ENCODE results near the gene OSCAR.

The OSCAR gene

GRCh38 chr19:54129617-54129996 lies 29.0 kb upstream of the OSCAR start:
- TF ChIP-seq SIN3A (IDR thresholded peaks at IDR 0.05; ENCODE audit: borderline replicate concordance, insufficient read depth, low read length) (no peak), REST (IDR thresholded peaks at IDR 0.05; ENCODE audit: insufficient read depth in 1 of 2, low read depth in 2 of 2, low read length in 2 of 2) (no peak), FOXP2 (optimal IDR thresholded peaks at IDR 0.05; ENCODE audit: borderline replicate concordance, extremely low read depth, extremely low read length, insufficient read depth) (no peak), POLR2AphosphoS5 (IDR thresholded peaks at IDR 0.05; ENCODE audit: low read depth, low read length) (no peak), TAF1 (IDR thresholded peaks at IDR 0.05; ENCODE audit: borderline replicate concordance, insufficient read depth, low read length) (no peak)

GRCh38 chr19:54128796-54129616 lies 28.4 kb upstream of the OSCAR start:
- no peak for TF ChIP-seq TAF1 (IDR thresholded peaks at IDR 0.05; ENCODE audit: borderline replicate concordance, insufficient read depth, low read length)
- TF ChIP-seq SIN3A (IDR thresholded peaks at IDR 0.05; ENCODE audit: borderline replicate concordance, insufficient read depth, low read length), result no peak
- TF ChIP-seq POLR2AphosphoS5 (IDR thresholded peaks at IDR 0.05; ENCODE audit: low read depth, low read length), result no peak
- no peak for TF ChIP-seq REST (IDR thresholded peaks at IDR 0.05; ENCODE audit: insufficient read depth in 1 of 2, low read depth in 2 of 2, low read length in 2 of 2)
- TF ChIP-seq FOXP2 (optimal IDR thresholded peaks at IDR 0.05; ENCODE audit: borderline replicate concordance, extremely low read depth, extremely low read length, insufficient read depth), result no peak

- no peak for TF ChIP-seq FOXP2 (optimal IDR thresholded peaks at IDR 0.05; ENCODE audit: borderline replicate concordance, extremely low read depth, extremely low read length, insufficient read depth)
- TF ChIP-seq POLR2AphosphoS5 (IDR thresholded peaks at IDR 0.05; ENCODE audit: low read depth, low read length), result no peak
- TF ChIP-seq TAF1 (IDR thresholded peaks at IDR 0.05; ENCODE audit: borderline replicate concordance, insufficient read depth, low read length), result no peak
- TF ChIP-seq REST (IDR thresholded peaks at IDR 0.05; ENCODE audit: insufficient read depth in 1 of 2, low read depth in 2 of 2, low read length in 2 of 2), result no peak
- TF ChIP-seq SIN3A (IDR thresholded peaks at IDR 0.05; ENCODE audit: borderline replicate concordance, insufficient read depth, low read length), result no peak
Observed at GRCh38 chr19:54128441-54128725, 27.8 kb upstream of the OSCAR start.

GRCh38 chr19:54127688-54128440 lies 27.3 kb upstream of the OSCAR start:
- TF ChIP-seq TAF1 (IDR thresholded peaks at IDR 0.05; ENCODE audit: borderline replicate concordance, insufficient read depth, low read length) (no peak), SIN3A (IDR thresholded peaks at IDR 0.05; ENCODE audit: borderline replicate concordance, insufficient read depth, low read length) (no peak), REST (IDR thresholded peaks at IDR 0.05; ENCODE audit: insufficient read depth in 1 of 2, low read depth in 2 of 2, low read length in 2 of 2) (no peak), POLR2AphosphoS5 (IDR thresholded peaks at IDR 0.05; ENCODE audit: low read depth, low read length) (no peak), FOXP2 (optimal IDR thresholded peaks at IDR 0.05; ENCODE audit: borderline replicate concordance, extremely low read depth, extremely low read length, insufficient read depth) (no peak)
